ENCODE data around the gene SNF8. TPM values are rescaled to one million over a fixed set of nuclear protein-coding genes. Genes with fewer than 3 reads are reported as not detected.
A peak's percentile ranks its signal among the peaks of the same experiment; 100 is the strongest.

SNF8 gene
- total and polyA plus RNA-seq, 9 of the 15 experiments (the other 6 are each of a cell fraction or from before 2014, with no cell fraction given) = 6.9 to 149 (median 117) TPM

DNA sequence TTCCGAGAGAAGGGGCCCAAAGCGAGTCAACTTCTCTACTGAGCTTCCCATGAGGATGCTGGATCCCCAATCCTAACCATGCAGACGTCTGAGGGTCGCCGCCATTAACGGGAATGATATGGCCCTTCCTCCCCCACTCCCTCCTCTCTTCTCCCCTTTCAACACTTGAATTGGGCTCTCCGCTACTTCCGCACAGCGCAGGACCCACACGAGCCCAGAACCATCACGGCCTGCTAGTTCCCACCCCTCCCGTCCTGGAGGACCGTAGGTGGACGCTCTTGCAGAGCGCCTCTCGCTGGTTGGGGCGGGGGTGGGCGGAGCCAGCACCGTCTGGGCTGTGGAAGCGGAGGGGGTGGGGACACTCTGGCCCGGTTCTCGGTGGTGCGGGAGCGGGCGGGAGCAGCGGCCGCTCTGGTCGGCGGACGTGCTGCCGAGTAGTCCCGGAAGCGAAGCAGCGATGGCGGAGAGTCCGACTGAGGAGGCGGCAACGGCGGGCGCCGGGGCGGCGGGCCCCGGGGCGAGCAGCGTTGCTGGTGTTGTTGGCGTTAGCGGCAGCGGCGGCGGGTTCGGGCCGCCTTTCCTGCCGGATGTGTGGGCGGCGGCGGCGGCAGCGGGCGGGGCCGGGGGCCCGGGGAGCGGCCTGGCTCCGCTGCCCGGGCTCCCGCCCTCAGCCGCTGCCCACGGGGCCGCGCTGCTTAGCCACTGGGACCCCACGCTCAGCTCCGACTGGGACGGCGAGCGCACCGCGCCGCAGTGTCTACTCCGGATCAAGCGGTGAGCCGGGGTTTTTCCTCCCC is 36.4 kb downstream of the SNF8 start, which contains the start of gene UBE2Z (continued):
- TF ChIP-seq TCF7 (IDR thresholded peaks at IDR 0.05; ENCODE audit: borderline replicate concordance) = peak; percentile 56; the same call in 1 of the 2 replicates
- TF ChIP-seq, protein P1, sequence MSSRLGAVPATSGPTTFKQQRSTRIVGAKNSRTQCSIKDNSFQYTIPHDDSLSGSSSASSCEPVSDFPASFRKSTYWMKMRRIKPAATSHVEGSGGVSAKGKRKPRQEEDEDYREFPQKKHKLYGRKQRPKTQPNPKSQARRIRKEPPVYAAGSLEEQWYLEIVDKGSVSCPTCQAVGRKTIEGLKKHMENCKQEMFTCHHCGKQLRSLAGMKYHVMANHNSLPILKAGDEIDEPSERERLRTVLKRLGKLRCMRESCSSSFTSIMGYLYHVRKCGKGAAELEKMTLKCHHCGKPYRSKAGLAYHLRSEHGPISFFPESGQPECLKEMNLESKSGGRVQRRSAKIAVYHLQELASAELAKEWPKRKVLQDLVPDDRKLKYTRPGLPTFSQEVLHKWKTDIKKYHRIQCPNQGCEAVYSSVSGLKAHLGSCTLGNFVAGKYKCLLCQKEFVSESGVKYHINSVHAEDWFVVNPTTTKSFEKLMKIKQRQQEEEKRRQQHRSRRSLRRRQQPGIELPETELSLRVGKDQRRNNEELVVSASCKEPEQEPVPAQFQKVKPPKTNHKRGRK (tag; IDR thresholded peaks at IDR 0.05) = no peak
- peak; percentile 83 for TF ChIP-seq ETV1 (tag; conservative IDR thresholded peaks at IDR 0.05; ENCODE audit: low read depth)
- peak; percentile 97 for TF ChIP-seq SP2 (IDR thresholded peaks at IDR 0.05; ENCODE audit: extremely low read depth, low read depth, low read length, poor library complexity, severe bottlenecking)
- no peak for TF ChIP-seq ZNF217 (CRISPR knock-in tag; IDR thresholded peaks at IDR 0.05)
- TF ChIP-seq KDM5B (IDR thresholded peaks at IDR 0.05; ENCODE audit: insufficient replicate concordance, low read depth, low read length) = peak; percentile 94
- no peak for TF ChIP-seq EP300 (IDR thresholded peaks at IDR 0.05; ENCODE audit: low read length)
- peak; percentile 31 for TF ChIP-seq TAF7 (tag; IDR thresholded peaks at IDR 0.05)
- no peak for TF ChIP-seq FOXA1 (IDR thresholded peaks at IDR 0.05; ENCODE audit: borderline replicate concordance)
- TF ChIP-seq NCOA1 (IDR thresholded peaks at IDR 0.05; ENCODE audit: low read depth) = peak; percentile 65; the same call in 1 of the 2 replicates
- no peak for TF ChIP-seq RBM15 (IDR thresholded peaks at IDR 0.05; ENCODE audit: insufficient read depth, low read length)
- peak; percentile 87 for TF ChIP-seq RB1 (IDR thresholded peaks at IDR 0.05; ENCODE audit: low read depth)
- TF ChIP-seq MCM2 (IDR thresholded peaks at IDR 0.05; ENCODE audit: low read depth) = no peak
- TF ChIP-seq, protein P2, sequence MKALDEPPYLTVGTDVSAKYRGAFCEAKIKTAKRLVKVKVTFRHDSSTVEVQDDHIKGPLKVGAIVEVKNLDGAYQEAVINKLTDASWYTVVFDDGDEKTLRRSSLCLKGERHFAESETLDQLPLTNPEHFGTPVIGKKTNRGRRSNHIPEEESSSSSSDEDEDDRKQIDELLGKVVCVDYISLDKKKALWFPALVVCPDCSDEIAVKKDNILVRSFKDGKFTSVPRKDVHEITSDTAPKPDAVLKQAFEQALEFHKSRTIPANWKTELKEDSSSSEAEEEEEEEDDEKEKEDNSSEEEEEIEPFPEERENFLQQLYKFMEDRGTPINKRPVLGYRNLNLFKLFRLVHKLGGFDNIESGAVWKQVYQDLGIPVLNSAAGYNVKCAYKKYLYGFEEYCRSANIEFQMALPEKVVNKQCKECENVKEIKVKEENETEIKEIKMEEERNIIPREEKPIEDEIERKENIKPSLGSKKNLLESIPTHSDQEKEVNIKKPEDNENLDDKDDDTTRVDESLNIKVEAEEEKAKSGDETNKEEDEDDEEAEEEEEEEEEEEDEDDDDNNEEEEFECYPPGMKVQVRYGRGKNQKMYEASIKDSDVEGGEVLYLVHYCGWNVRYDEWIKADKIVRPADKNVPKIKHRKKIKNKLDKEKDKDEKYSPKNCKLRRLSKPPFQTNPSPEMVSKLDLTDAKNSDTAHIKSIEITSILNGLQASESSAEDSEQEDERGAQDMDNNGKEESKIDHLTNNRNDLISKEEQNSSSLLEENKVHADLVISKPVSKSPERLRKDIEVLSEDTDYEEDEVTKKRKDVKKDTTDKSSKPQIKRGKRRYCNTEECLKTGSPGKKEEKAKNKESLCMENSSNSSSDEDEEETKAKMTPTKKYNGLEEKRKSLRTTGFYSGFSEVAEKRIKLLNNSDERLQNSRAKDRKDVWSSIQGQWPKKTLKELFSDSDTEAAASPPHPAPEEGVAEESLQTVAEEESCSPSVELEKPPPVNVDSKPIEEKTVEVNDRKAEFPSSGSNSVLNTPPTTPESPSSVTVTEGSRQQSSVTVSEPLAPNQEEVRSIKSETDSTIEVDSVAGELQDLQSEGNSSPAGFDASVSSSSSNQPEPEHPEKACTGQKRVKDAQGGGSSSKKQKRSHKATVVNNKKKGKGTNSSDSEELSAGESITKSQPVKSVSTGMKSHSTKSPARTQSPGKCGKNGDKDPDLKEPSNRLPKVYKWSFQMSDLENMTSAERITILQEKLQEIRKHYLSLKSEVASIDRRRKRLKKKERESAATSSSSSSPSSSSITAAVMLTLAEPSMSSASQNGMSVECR (CRISPR knock-in tag; IDR thresholded peaks at IDR 0.05) = peak; percentile 75
- no peak for TF ChIP-seq NR1H2 (CRISPR knock-in tag; IDR thresholded peaks at IDR 0.05)
- no peak for TF ChIP-seq CCAR2 (IDR thresholded peaks at IDR 0.05; ENCODE audit: low read depth, low read length)
- TF ChIP-seq SOX6 (IDR thresholded peaks at IDR 0.05) = peak; percentile 54; the same call in 1 of the 2 replicates
- TF ChIP-seq ZZZ3 (IDR thresholded peaks at IDR 0.05) = no peak
- peak; percentile 61 for TF ChIP-seq BHLHE40 (IDR thresholded peaks at IDR 0.05; ENCODE audit: low read length)
- peak; percentile 80 for TF ChIP-seq NBN (IDR thresholded peaks at IDR 0.05; ENCODE audit: low read depth)
- peak; percentile 35; the same call in 1 of the 2 replicates for TF ChIP-seq NR2C2 (CRISPR knock-in tag; IDR thresholded peaks at IDR 0.05)
- peak; percentile 57 for TF ChIP-seq NR2C2 (tag; IDR thresholded peaks at IDR 0.05)
- no peak; the same call in 1 of the 2 replicates for TF ChIP-seq MAFG (tag; conservative IDR thresholded peaks at IDR 0.05)
- TF ChIP-seq RBFOX2 (IDR thresholded peaks at IDR 0.05; ENCODE audit: low read depth, low read length) = peak; percentile 92
